D721Med (cell line): ENCODE data around the gene NBL1.

ENCODE experiments used
- DNase-seq: peaks from one replicate; pipeline ENCODE4 v3.0.0; 2011; ENCODE audit warnings: low spot score; ENCODE audit not compliant: insufficient read length
- FAIRE-seq: peaks from 2 replicates; lab custom pipeline; 2011; peaks lifted over from hg19 to GRCh38; lab: Jason Lieb, UNC
- CTCF ChIP-seq: IDR thresholded peaks from 2 replicates; pipeline ENCODE4 v1.5.1; 2012; ENCODE audit warnings: mild to moderate bottlenecking, control low read depth; ENCODE audit not compliant: insufficient read depth; ENCODE audit errors: missing control alignments

NBL1 gene

GRCh38 chr1:19662313-19662712 lies 18.2 kb downstream of the NBL1 start:
- FAIRE-seq (no peak), DNase-seq (no peak)
- no peak for TF ChIP-seq CTCF

GRCh38 chr1:19664453-19665185 lies 20.5 kb downstream of the NBL1 start, which contains the start of gene HTR6:
TSS of gene HTR6 (plus strand) at chr1:19664875. CDS start at chr1:19665754, 879 bp downstream.
- no peak for DNase-seq
- TF ChIP-seq CTCF = no peak
- no peak for FAIRE-seq

- FAIRE-seq (no peak), DNase-seq (no peak)
- no peak for TF ChIP-seq CTCF
Observed at GRCh38 chr1:19665186-19665495, 21.0 kb downstream of the NBL1 start.

GRCh38 chr1:19665496-19666465 lies 21.7 kb downstream of the NBL1 start:
- DNase-seq (no peak), FAIRE-seq (no peak)
- TF ChIP-seq CTCF = no peak

GRCh38 chr1:19668888-19669287 lies 24.8 kb downstream of the NBL1 start:
- no peak for FAIRE-seq
- TF ChIP-seq CTCF = no peak
- no peak for DNase-seq

GRCh38 chr1:19670787-19671186 lies 26.7 kb downstream of the NBL1 start:
- no peak for DNase-seq
- TF ChIP-seq CTCF = no peak
- FAIRE-seq = no peak
